Measurements from ENCODE around the gene SLC12A8. TPM values are rescaled to one million over a fixed set of nuclear protein-coding genes. Genes with fewer than 3 reads are reported as not detected.

SLC12A8 gene
- total and polyA plus RNA-seq, 2 of the 13 experiments (the other 11 are each of a cell fraction or from before 2014, with no cell fraction given): 0.44 to 0.71 TPM

- TF ChIP-seq, protein P1, sequence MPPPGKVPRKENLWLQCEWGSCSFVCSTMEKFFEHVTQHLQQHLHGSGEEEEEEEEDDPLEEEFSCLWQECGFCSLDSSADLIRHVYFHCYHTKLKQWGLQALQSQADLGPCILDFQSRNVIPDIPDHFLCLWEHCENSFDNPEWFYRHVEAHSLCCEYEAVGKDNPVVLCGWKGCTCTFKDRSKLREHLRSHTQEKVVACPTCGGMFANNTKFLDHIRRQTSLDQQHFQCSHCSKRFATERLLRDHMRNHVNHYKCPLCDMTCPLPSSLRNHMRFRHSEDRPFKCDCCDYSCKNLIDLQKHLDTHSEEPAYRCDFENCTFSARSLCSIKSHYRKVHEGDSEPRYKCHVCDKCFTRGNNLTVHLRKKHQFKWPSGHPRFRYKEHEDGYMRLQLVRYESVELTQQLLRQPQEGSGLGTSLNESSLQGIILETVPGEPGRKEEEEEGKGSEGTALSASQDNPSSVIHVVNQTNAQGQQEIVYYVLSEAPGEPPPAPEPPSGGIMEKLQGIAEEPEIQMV (CRISPR knock-in tag; IDR thresholded peaks at IDR 0.05; ENCODE audit: low read depth): peak; percentile 46; the same call in 1 of the 2 replicates
- TF ChIP-seq THAP11 (CRISPR knock-in tag; IDR thresholded peaks at IDR 0.05) (peak; percentile 53; the same call in 1 of the 2 replicates), JARID2 (CRISPR knock-in tag; IDR thresholded peaks at IDR 0.05; ENCODE audit: insufficient replicate concordance) (peak; percentile 59), PAF1 (CRISPR knock-in tag; IDR thresholded peaks at IDR 0.05) (no peak), CAMTA2 (CRISPR knock-in tag; IDR thresholded peaks at IDR 0.05; ENCODE audit: borderline replicate concordance) (no peak), BRCA1 (CRISPR knock-in tag; IDR thresholded peaks at IDR 0.05) (no peak), MED8 (CRISPR knock-in tag; IDR thresholded peaks at IDR 0.05; ENCODE audit: insufficient replicate concordance) (no peak), ZNF34 (CRISPR knock-in tag; IDR thresholded peaks at IDR 0.05; ENCODE audit: borderline replicate concordance) (no peak), PBX3 (CRISPR knock-in tag; IDR thresholded peaks at IDR 0.05; ENCODE audit: borderline replicate concordance) (no peak), ZNF12 (CRISPR knock-in tag; IDR thresholded peaks at IDR 0.05) (0 out of 2 replicates have a peak, but pooled peaks have one; percentile 14), PITX1 (CRISPR knock-in tag; IDR thresholded peaks at IDR 0.05) (peak; percentile 68; the same call in 1 of the 2 replicates), ZSCAN31 (CRISPR knock-in tag; IDR thresholded peaks at IDR 0.05; ENCODE audit: low read depth) (peak; percentile 80), SCMH1 (CRISPR knock-in tag; IDR thresholded peaks at IDR 0.05; ENCODE audit: borderline replicate concordance) (no peak), FOXO1 (CRISPR knock-in tag; IDR thresholded peaks at IDR 0.05) (peak; percentile 89), RARA (CRISPR knock-in tag; IDR thresholded peaks at IDR 0.05) (peak; percentile 70), ZNF207 (IDR thresholded peaks at IDR 0.05; ENCODE audit: borderline replicate concordance) (no peak), ZSCAN12 (CRISPR knock-in tag; IDR thresholded peaks at IDR 0.05) (no peak), ZNF766 (CRISPR knock-in tag; IDR thresholded peaks at IDR 0.05; ENCODE audit: borderline replicate concordance) (no peak), ZNF331 (CRISPR knock-in tag; IDR thresholded peaks at IDR 0.05) (peak; percentile 84; the same call in 1 of the 2 replicates), MXD4 (CRISPR knock-in tag; IDR thresholded peaks at IDR 0.05) (peak; percentile 54), MAF1 (CRISPR knock-in tag; IDR thresholded peaks at IDR 0.05; ENCODE audit: borderline replicate concordance) (no peak), RARG (CRISPR knock-in tag; IDR thresholded peaks at IDR 0.05; ENCODE audit: low read depth) (no peak), ZNF136 (CRISPR knock-in tag; IDR thresholded peaks at IDR 0.05; ENCODE audit: low read depth) (no peak), KAT8 (CRISPR knock-in tag; IDR thresholded peaks at IDR 0.05) (peak; percentile 52; the same call in 1 of the 2 replicates)
- TF ChIP-seq, protein P2, sequence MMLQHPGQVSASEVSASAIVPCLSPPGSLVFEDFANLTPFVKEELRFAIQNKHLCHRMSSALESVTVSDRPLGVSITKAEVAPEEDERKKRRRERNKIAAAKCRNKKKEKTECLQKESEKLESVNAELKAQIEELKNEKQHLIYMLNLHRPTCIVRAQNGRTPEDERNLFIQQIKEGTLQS (CRISPR knock-in tag; IDR thresholded peaks at IDR 0.05): no peak
- TF ChIP-seq, protein P3, sequence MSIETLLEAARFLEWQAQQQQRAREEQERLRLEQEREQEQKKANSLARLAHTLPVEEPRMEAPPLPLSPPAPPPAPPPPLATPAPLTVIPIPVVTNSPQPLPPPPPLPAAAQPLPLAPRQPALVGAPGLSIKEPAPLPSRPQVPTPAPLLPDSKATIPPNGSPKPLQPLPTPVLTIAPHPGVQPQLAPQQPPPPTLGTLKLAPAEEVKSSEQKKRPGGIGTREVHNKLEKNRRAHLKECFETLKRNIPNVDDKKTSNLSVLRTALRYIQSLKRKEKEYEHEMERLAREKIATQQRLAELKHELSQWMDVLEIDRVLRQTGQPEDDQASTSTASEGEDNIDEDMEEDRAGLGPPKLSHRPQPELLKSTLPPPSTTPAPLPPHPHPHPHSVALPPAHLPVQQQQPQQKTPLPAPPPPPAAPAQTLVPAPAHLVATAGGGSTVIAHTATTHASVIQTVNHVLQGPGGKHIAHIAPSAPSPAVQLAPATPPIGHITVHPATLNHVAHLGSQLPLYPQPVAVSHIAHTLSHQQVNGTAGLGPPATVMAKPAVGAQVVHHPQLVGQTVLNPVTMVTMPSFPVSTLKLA (IDR thresholded peaks at IDR 0.05): no peak
Observed at GRCh38 chr3:125062904-125063618, 149.5 kb downstream of the SLC12A8 start (continued).

Data from HepG2 (cell line).